Trophoblast cell (in vitro differentiated cells and primary cell): ENCODE results near the gene P3H2.

Source experiments
- DNase-seq, 2 donors: peaks; one replicate each; pipeline ENCODE4 v3.0.0-alpha.2; 2016
- H2AFZ ChIP-seq: 2 replicates; pipeline ENCODE4 v1.6.1; 2013; ENCODE audit warnings: low read length, moderate library complexity, mild to moderate bottlenecking; ENCODE audit not compliant: insufficient read depth, poor library complexity
- H2AK5ac ChIP-seq: 2 replicates; pipeline ENCODE4 v1.6.1; 2013; ENCODE audit warnings: mild to moderate bottlenecking, low read length
- H2BK120ac ChIP-seq: 2 replicates; pipeline ENCODE4 v1.6.1; 2013; ENCODE audit warnings: low read length, mild to moderate bottlenecking, moderate library complexity; ENCODE audit not compliant: insufficient read depth, poor library complexity
- H2BK12ac ChIP-seq: 2 replicates; pipeline ENCODE4 v1.6.1; 2013; ENCODE audit warnings: mild to moderate bottlenecking, low read length, moderate library complexity
- H2BK5ac ChIP-seq: 2 replicates; pipeline ENCODE4 v1.6.1; 2013; ENCODE audit warnings: low read length, low read depth, moderate library complexity, mild to moderate bottlenecking; ENCODE audit not compliant: poor library complexity
- H3K14ac ChIP-seq: 2 replicates; pipeline ENCODE4 v1.6.1; 2013; ENCODE audit warnings: mild to moderate bottlenecking, low read length
- H3K18ac ChIP-seq: 2 replicates; pipeline ENCODE4 v1.6.1; 2013; ENCODE audit warnings: mild to moderate bottlenecking, low read length
- H3K23ac ChIP-seq: 2 replicates; pipeline ENCODE4 v1.6.1; 2013; ENCODE audit warnings: low read length
- H3K27ac ChIP-seq: 2 replicates; pipeline ENCODE4 v1.5.1; 2013; ENCODE audit warnings: low read depth, mild to moderate bottlenecking, inconsistent platforms, low read length, moderate library complexity
- H3K27me3 ChIP-seq: 2 replicates; pipeline ENCODE4 v1.6.1; 2013; ENCODE audit warnings: inconsistent platforms, mild to moderate bottlenecking, low read length, moderate library complexity; ENCODE audit not compliant: insufficient read depth
- H3K36me3 ChIP-seq, 2 experiments: 1 replicate in 1 of 2; 2 replicates in 1 of 2; pipeline ENCODE4 v1.6.1; 2013; ENCODE audit warnings: low read length in 2 of 2, mild to moderate bottlenecking in 2 of 2, moderate library complexity in 1 of 2; ENCODE audit not compliant: insufficient read depth in 2 of 2, control insufficient read depth in 1 of 2
- H3K4ac ChIP-seq: 2 replicates; pipeline ENCODE4 v1.6.1; 2013; ENCODE audit warnings: low read depth, mild to moderate bottlenecking, low read length, moderate library complexity
- H3K4me1 ChIP-seq, 2 experiments: 1 replicate in 1 of 2; 2 replicates in 1 of 2; pipeline ENCODE4 v1.6.1; 2013; ENCODE audit warnings: low read length in 2 of 2, mild to moderate bottlenecking in 2 of 2, moderate library complexity in 1 of 2; ENCODE audit not compliant: insufficient read depth in 2 of 2, control insufficient read depth in 1 of 2
- H3K4me2 ChIP-seq: 2 replicates; pipeline ENCODE4 v1.6.1; 2013; ENCODE audit warnings: inconsistent platforms, mild to moderate bottlenecking, low read length, moderate library complexity
- H3K4me3 ChIP-seq: 2 replicates; pipeline ENCODE4 v1.5.1; 2013; ENCODE audit warnings: mild to moderate bottlenecking, low read depth, low read length, inconsistent platforms
- H3K79me1 ChIP-seq: one replicate; pipeline ENCODE4 v1.6.1; 2013; ENCODE audit warnings: low read length
- H3K79me2 ChIP-seq: 2 replicates; pipeline ENCODE4 v1.6.1; 2013; ENCODE audit warnings: low read length, mild to moderate bottlenecking; ENCODE audit not compliant: control insufficient read depth, insufficient read depth, poor library complexity
- H3K9ac ChIP-seq: 2 replicates; pipeline ENCODE4 v1.6.1; 2013; ENCODE audit warnings: mild to moderate bottlenecking, low read length
- H3K9me3 ChIP-seq: 2 replicates; pipeline ENCODE4 v1.6.1; 2013; ENCODE audit warnings: low read depth, mild to moderate bottlenecking, control low read depth, inconsistent platforms, low read length; ENCODE audit not compliant: insufficient read depth
- H4K12ac ChIP-seq: 2 replicates; pipeline ENCODE4 v1.6.1; 2013; ENCODE audit warnings: low read depth, mild to moderate bottlenecking, low read length, moderate library complexity
- H4K8ac ChIP-seq: 2 replicates; pipeline ENCODE4 v1.6.1; 2013; ENCODE audit warnings: low read depth, mild to moderate bottlenecking, low read length, moderate library complexity
- H4K91ac ChIP-seq: one replicate; pipeline ENCODE4 v1.6.1; 2013; ENCODE audit warnings: low read depth, mild to moderate bottlenecking, low read length, moderate library complexity
- WGBS: extraction: QIAGEN DNeasy Blood & Tissue Kit; methylation state at CpG from one replicate; pipeline ENCODE4 v1.1.7; 2013; ENCODE audit warnings: missing lambda C conversion rate; ENCODE audit not compliant: insufficient read length, insufficient coverage; ENCODE audit errors: extremely low coverage; 5-methylcytosine and 5-hydroxymethylcytosine counted together

P3H2 gene

GRCh38 chr3:190105876-190106275, 14.8 kb downstream of the P3H2 start:
- Histone ChIP-seq H4K91ac (no peak overlapping the region), H3K18ac (no peak overlapping the region), H3K4me2 (no peak overlapping the region), H4K12ac (no peak overlapping the region), H3K79me2 (no peaks in the 10 kb centered on the region), H2BK120ac (no peak overlapping the region), H3K4me1 (no peaks in the 10 kb centered on the region), H3K9me3 (no peaks in the 10 kb centered on the region), H3K27ac (no peak overlapping the region), H3K36me3 (no peaks in the 10 kb centered on the region), H2BK12ac (no peak overlapping the region), H4K8ac (no peak overlapping the region), H3K4ac (no peak overlapping the region), H3K4me3 (no peak overlapping the region), H3K27me3 (no peaks in the 10 kb centered on the region), H2BK5ac (no peak overlapping the region), H3K14ac (no peak overlapping the region), H3K9ac (no peak overlapping the region), H3K23ac (no peak overlapping the region), H2AFZ (no peak overlapping the region), H2AK5ac (no peak overlapping the region), H3K79me1 (no peaks in the 10 kb centered on the region)
- no CpG with 5 or more reads among the region's 1 CpG for WGBS
- peak in 1 of 2 donors; percentile 33 for DNase-seq

GRCh38 chr3:190101320-190102011, 19.2 kb downstream of the P3H2 start:
- H3K4me2 ChIP-seq: no peak overlapping the region
- H3K27me3 ChIP-seq: no peaks in the 10 kb centered on the region
- no peaks in the 10 kb centered on the region for H3K79me1 ChIP-seq
- H3K79me2 ChIP-seq: no peaks in the 10 kb centered on the region
- H3K36me3 ChIP-seq: no peaks in the 10 kb centered on the region
- H3K9ac ChIP-seq: no peak overlapping the region
- no peak for DNase-seq
- H2BK120ac ChIP-seq: no peak overlapping the region
- H3K27ac ChIP-seq: no peak overlapping the region
- H3K4me3 ChIP-seq: no peak overlapping the region
- no peak overlapping the region for H4K8ac ChIP-seq
- peaks cover 0 to 2% of the 10 kb centered on the region in 2 experiments for H3K4me1 ChIP-seq
- H2BK12ac ChIP-seq: no peak overlapping the region
- no peak overlapping the region for H3K18ac ChIP-seq
- H2BK5ac ChIP-seq: no peak overlapping the region
- no peak overlapping the region for H4K91ac ChIP-seq
- H3K14ac ChIP-seq: no peak overlapping the region
- no peak overlapping the region for H2AFZ ChIP-seq
- H3K4ac ChIP-seq: no peak overlapping the region
- H3K23ac ChIP-seq: no peak overlapping the region
- no CpG with 5 or more reads among the region's 8 CpGs for WGBS
- H4K12ac ChIP-seq: no peak overlapping the region
- no peaks in the 10 kb centered on the region for H3K9me3 ChIP-seq
- H2AK5ac ChIP-seq: no peak overlapping the region

DNA sequence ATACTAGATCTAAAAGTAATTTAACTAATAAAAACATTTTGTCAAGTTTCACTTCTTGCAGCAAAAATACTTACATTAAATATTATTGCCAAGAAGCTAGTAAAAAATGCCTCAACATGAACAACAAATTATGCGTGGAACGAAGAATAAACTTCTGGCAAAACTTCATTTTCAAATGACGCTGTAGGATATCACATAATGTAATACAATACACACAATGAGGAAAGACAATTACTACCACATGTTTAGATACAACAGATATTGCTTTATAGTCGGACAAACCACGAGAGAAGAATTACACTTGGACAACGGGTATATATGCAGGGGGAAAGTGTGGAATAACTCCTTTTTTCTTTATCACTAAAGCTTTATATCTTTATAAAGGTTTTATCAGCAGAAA, 21.6 kb downstream of the P3H2 start:
- H2AK5ac ChIP-seq: no peak overlapping the region
- H3K14ac ChIP-seq: no peak overlapping the region
- no CpG with 5 or more reads among the region's 6 CpGs for WGBS
- no peak for DNase-seq
- no peak overlapping the region for H3K27ac ChIP-seq
- no peaks in the 10 kb centered on the region for H3K36me3 ChIP-seq
- no peak overlapping the region for H2AFZ ChIP-seq
- H3K4me3 ChIP-seq: no peak overlapping the region
- H3K4ac ChIP-seq: no peak overlapping the region
- H3K79me2 ChIP-seq: no peaks in the 10 kb centered on the region
- H3K9ac ChIP-seq: no peak overlapping the region
- no peak overlapping the region for H4K8ac ChIP-seq
- H3K23ac ChIP-seq: no peak overlapping the region
- H2BK12ac ChIP-seq: no peak overlapping the region
- no peak overlapping the region for H3K4me2 ChIP-seq
- no peaks in the 10 kb centered on the region for H3K9me3 ChIP-seq
- no peak overlapping the region for H4K91ac ChIP-seq
- H2BK120ac ChIP-seq: no peak overlapping the region
- H4K12ac ChIP-seq: no peak overlapping the region
- H3K18ac ChIP-seq: no peak overlapping the region
- H3K4me1 ChIP-seq: peaks cover 0 to 4% of the 10 kb centered on the region in 2 experiments
- H3K79me1 ChIP-seq: no peaks in the 10 kb centered on the region
- no peak overlapping the region for H2BK5ac ChIP-seq
- no peaks in the 10 kb centered on the region for H3K27me3 ChIP-seq

- H3K9me3 ChIP-seq: no peaks in the 10 kb centered on the region
- no peak overlapping the region for H3K23ac ChIP-seq
- no peak for DNase-seq
- no peaks in the 10 kb centered on the region for H3K36me3 ChIP-seq
- no peaks in the 10 kb centered on the region for H3K79me2 ChIP-seq
- no peak overlapping the region for H3K27ac ChIP-seq
- no peak overlapping the region for H3K9ac ChIP-seq
- WGBS: no CpG with 5 or more reads among the region's 3 CpGs
- H4K91ac ChIP-seq: no peak overlapping the region
- no peak overlapping the region for H2BK12ac ChIP-seq
- no peak overlapping the region for H3K18ac ChIP-seq
- H3K4ac ChIP-seq: no peak overlapping the region
- no peak overlapping the region for H4K12ac ChIP-seq
- no peaks in the 10 kb centered on the region for H3K27me3 ChIP-seq
- H3K4me3 ChIP-seq: no peak overlapping the region
- no peak overlapping the region for H3K14ac ChIP-seq
- H2BK120ac ChIP-seq: no peak overlapping the region
- H3K4me2 ChIP-seq: peak overlapping the region; percentile 19
- H4K8ac ChIP-seq: no peak overlapping the region
- peaks cover 0 to 4% of the 10 kb centered on the region in 2 experiments for H3K4me1 ChIP-seq
- H3K79me1 ChIP-seq: no peaks in the 10 kb centered on the region
- no peak overlapping the region for H2BK5ac ChIP-seq
- H2AFZ ChIP-seq: no peak overlapping the region
- H2AK5ac ChIP-seq: no peak overlapping the region
Measured at GRCh38 chr3:190097617-190098016, 23.1 kb downstream of the P3H2 start.
